HG03175 (cell line): ENCODE measurements around the gene PIH1D2.
"Not testable (repeated sequence)": the region's sequence is repeated elsewhere in the genome, so short reads cannot be mapped to it uniquely, and the experiment has no call there.

ENCODE experiments used
- ATAC-seq: cut with Tn5 transposase; IDR thresholded peaks from one replicate; pipeline ENCODE4 v1.9.1; 2021; ENCODE audit warnings: mild to moderate bottlenecking, moderate library complexity; ENCODE audit not compliant: unreplicated experiment

The PIH1D2 gene

GRCh38 chr11:112058103-112058502 lies 15.7 kb downstream of the PIH1D2 start:
- ATAC-seq, result no peak

GRCh38 chr11:112057170-112057569 lies 16.6 kb downstream of the PIH1D2 start:
- ATAC-seq, result no peak

GRCh38 chr11:112051768-112052167 lies 22.0 kb downstream of the PIH1D2 start:
- ATAC-seq, result no peak

GRCh38 chr11:112050721-112051120 lies 23.1 kb downstream of the PIH1D2 start:
- ATAC-seq, result peak; percentile 71

- no peak for ATAC-seq
These were observed 24.0 kb downstream of the PIH1D2 start for GRCh38 chr11:112049777-112050176.

- ATAC-seq, result not testable (repeated sequence)
These were observed 25.6 kb downstream of the PIH1D2 start for GRCh38 chr11:112048256-112048655.

- ATAC-seq, result not testable (repeated sequence)
These were observed 27.2 kb downstream of the PIH1D2 start for GRCh38 chr11:112046647-112047046.

GRCh38 chr11:112044961-112045360 lies 28.9 kb downstream of the PIH1D2 start:
- ATAC-seq, result no peak

GRCh38 chr11:112042961-112043304 lies 30.9 kb downstream of the PIH1D2 start:
- no peak for ATAC-seq

- ATAC-seq, result no peak
These were observed 31.5 kb downstream of the PIH1D2 start for GRCh38 chr11:112042161-112042960.

- ATAC-seq, result no peak
These were observed 36.3 kb downstream of the PIH1D2 start for GRCh38 chr11:112037527-112037926.

- ATAC-seq, result no peak
These were observed 39.9 kb downstream of the PIH1D2 start for GRCh38 chr11:112033902-112034301.

- no peak for ATAC-seq
These were observed 44.4 kb downstream of the PIH1D2 start for GRCh38 chr11:112029460-112029859.

- ATAC-seq, result not testable (repeated sequence)
These were observed 46.9 kb downstream of the PIH1D2 start for GRCh38 chr11:112026784-112027410.

GRCh38 chr11:112025707-112026106 lies 48.1 kb downstream of the PIH1D2 start:
- peak; percentile 3 for ATAC-seq

GRCh38 chr11:112024773-112025678 lies 48.8 kb downstream of the PIH1D2 start, which contains the start of gene DLAT:
TSS of gene DLAT (plus strand) at chr11:112025408. CDS start at chr11:112025473, 65 bp downstream.
- ATAC-seq, result peak; percentile 80

GRCh38 chr11:112024178-112024772 lies 49.5 kb downstream of the PIH1D2 start:
- ATAC-seq, result peak; percentile 5

- ATAC-seq, result no peak
These were observed 50.7 kb downstream of the PIH1D2 start for GRCh38 chr11:112023104-112023503.

GRCh38 chr11:112019066-112019465 lies 54.8 kb downstream of the PIH1D2 start:
- no peak for ATAC-seq
